ENCODE measurements around the gene SCN1A.

The SCN1A gene

DNA sequence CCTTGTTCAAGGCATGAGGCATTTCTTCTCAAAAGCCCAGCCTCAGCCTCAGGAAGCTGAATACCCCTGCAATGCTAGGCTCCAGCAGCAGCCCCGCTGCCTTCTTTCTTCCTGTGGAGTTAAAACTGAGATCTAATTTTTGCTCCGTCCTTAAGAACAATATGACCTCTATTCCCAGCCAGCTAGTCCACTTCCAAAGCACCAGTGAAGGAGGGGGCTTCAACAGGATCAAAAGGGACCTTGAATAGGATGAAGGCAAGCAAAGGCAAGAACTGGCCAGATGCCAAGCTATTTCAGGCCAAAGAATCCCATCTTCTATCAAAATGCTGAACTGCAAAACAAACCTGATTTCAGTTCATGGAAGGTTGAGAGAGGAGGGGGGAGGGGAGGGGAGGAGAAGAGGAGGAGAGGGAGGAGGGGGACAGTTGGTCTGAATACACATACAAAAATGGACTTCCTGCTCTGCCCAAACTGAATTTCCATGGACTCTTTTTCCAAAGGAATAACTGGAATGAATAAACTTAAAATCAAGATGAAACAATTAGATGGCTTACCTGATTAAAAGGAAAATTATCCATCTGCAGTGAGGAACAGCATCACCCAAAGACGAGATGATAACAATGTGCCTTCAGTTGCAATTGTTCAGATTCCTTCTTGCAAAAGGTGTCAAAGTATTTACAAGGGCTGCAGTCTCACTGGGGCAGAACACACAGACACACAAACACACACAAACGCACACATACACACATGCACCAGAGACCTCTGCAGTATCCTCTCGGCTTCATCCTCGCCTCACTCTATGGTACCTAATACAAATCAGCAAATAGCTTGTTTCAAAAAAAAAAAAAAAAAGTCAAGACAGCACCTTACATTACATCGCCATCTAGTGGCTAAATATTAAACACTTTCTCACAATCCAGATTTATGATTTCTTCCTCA lies at the start of gene SCN1A:
Gene SCN1A, minus strand, starts transcription at position 804 of the 939 bp plus-strand sequence. CDS start 54,399 bp downstream, outside the sequence.
- peak; percentile 19 for DNase-seq (ENCODE audit: extremely low read depth, low read depth)
- no peak within 1 kb of the TSS for H3K4me3 ChIP-seq (replicated peaks; ENCODE audit: low read depth, low read length)
- TF ChIP-seq, protein P1, sequence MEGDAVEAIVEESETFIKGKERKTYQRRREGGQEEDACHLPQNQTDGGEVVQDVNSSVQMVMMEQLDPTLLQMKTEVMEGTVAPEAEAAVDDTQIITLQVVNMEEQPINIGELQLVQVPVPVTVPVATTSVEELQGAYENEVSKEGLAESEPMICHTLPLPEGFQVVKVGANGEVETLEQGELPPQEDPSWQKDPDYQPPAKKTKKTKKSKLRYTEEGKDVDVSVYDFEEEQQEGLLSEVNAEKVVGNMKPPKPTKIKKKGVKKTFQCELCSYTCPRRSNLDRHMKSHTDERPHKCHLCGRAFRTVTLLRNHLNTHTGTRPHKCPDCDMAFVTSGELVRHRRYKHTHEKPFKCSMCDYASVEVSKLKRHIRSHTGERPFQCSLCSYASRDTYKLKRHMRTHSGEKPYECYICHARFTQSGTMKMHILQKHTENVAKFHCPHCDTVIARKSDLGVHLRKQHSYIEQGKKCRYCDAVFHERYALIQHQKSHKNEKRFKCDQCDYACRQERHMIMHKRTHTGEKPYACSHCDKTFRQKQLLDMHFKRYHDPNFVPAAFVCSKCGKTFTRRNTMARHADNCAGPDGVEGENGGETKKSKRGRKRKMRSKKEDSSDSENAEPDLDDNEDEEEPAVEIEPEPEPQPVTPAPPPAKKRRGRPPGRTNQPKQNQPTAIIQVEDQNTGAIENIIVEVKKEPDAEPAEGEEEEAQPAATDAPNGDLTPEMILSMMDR (IDR thresholded peaks at IDR 0.05; ENCODE audit: low read depth, low read length, missing control alignments): peak; percentile 46

DNA sequence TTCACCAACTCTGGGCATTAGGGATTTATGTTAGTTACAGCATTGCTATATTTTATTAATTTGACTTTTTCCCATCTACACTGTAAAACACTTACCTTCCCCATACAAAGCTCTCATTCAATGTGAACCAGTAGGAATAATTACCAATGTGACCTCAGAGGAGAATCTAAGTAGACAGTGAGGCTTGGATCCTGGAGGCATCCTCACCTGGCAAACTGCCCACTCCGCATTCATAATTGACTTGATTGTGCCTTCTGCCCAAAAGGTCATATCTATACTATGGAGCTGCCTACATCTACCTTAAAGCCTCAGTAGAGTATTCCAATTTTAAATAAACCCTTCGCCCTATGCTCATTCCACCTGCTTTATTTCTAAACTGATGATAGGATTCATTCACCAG lies 45.4 kb upstream of the SCN1A start:
- H3K4me3 ChIP-seq (replicated peaks; ENCODE audit: low read depth, low read length): no peak overlapping the region
- TF ChIP-seq, protein P1 (IDR thresholded peaks at IDR 0.05; ENCODE audit: low read depth, low read length, missing control alignments): no peak
- no peak for DNase-seq (ENCODE audit: extremely low read depth, low read depth)

GRCh38 chr2:166171216-166171615 lies 43.4 kb upstream of the SCN1A start:
- DNase-seq (ENCODE audit: extremely low read depth, low read depth): no peak
- TF ChIP-seq, protein P1 (IDR thresholded peaks at IDR 0.05; ENCODE audit: low read depth, low read length, missing control alignments): no peak
- H3K4me3 ChIP-seq (replicated peaks; ENCODE audit: low read depth, low read length): no peak overlapping the region

DNA sequence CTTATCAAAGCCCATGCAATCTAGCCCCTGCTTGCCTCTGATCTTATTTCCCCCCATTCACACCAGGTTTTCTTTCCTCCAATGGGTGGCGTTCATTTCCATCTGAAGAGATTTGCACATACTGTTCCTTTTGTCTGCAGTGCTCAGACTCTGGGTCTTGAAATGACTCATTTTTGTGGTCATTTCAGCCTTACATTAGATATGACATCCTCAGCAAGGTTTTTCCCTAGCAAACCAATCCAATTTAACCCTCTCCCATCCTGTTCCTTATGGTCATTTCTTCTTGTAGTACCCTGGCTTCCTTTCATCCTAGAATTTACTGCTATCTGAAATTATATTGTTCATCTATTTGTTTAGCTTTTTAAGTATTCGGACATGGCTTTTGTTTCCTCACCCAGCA lies 42.5 kb upstream of the SCN1A start:
- DNase-seq (ENCODE audit: extremely low read depth, low read depth): no peak
- TF ChIP-seq, protein P1 (IDR thresholded peaks at IDR 0.05; ENCODE audit: low read depth, low read length, missing control alignments): no peak
- no peak overlapping the region for H3K4me3 ChIP-seq (replicated peaks; ENCODE audit: low read depth, low read length)

- DNase-seq (ENCODE audit: extremely low read depth, low read depth): no peak
- no peak overlapping the region for H3K4me3 ChIP-seq (replicated peaks; ENCODE audit: low read depth, low read length)
- TF ChIP-seq, protein P1 (IDR thresholded peaks at IDR 0.05; ENCODE audit: low read depth, low read length, missing control alignments): no peak
Measured at GRCh38 chr2:166167449-166167848, 39.6 kb upstream of the SCN1A start.

DNA sequence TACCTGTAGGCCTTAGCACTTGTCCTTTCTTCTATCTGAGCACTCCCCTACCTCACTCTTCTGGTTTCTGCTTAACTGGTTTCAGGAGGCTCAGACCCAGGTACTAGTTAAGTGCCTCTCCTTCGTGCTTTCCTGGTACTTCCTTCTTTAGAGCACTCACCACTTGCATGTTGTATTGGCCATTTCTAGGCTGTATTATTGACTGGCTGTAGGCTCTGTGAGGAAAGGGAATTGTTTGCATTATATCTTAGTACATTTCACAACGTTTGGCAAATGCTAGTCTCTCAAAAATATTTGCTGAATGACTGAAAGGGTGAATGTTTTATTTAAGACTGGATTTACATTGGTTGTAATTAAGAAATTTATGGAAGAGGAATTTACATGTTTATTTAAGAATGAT lies 36.0 kb upstream of the SCN1A start:
- H3K4me3 ChIP-seq (replicated peaks; ENCODE audit: low read depth, low read length): no peak overlapping the region
- no peak for DNase-seq (ENCODE audit: extremely low read depth, low read depth)
- TF ChIP-seq, protein P1 (IDR thresholded peaks at IDR 0.05; ENCODE audit: low read depth, low read length, missing control alignments): no peak
